HL-60 (cell line): Measurements from ENCODE around the gene MORN5.

Source experiments
- DNase-seq, 2 experiments: peaks; one replicate each; pipeline ENCODE4 v3.0.0-alpha.2; 2010 to 2020; ENCODE audit warnings: low read depth in 1 of 2, low spot score in 1 of 2
- H3K27ac ChIP-seq: fragments of 250-450 bp; sonication (Bioruptor Pico); replicated peaks from 2 replicates; pipeline ENCODE4 v1.5.1; 2020; ENCODE audit warnings: mild to moderate bottlenecking, moderate library complexity
- H3K27me3 ChIP-seq: fragments of 250-450 bp; sonication (Bioruptor Pico); 2 replicates; pipeline ENCODE4 v1.5.1; 2021; ENCODE audit warnings: mild to moderate bottlenecking, moderate library complexity; ENCODE audit not compliant: insufficient read depth, poor library complexity, severe bottlenecking
- H3K4me3 ChIP-seq: replicated peaks from 2 replicates; pipeline ENCODE4 v1.5.1; 2011; ENCODE audit warnings: mild to moderate bottlenecking, control low read depth, low read length; ENCODE audit not compliant: insufficient read depth
- GABPA ChIP-seq: IDR thresholded peaks from 2 replicates; pipeline ENCODE4 v1.6.1; 2012; ENCODE audit warnings: low read depth
- POLR2AphosphoS5 ChIP-seq: IDR thresholded peaks from 2 replicates; pipeline ENCODE4 v1.6.1; 2012; ENCODE audit warnings: low read depth
- SPI1 ChIP-seq: IDR thresholded peaks from 2 replicates; pipeline ENCODE4 v1.6.1; 2012; ENCODE audit warnings: low read depth, mild to moderate bottlenecking, borderline replicate concordance
- TF ChIP-seq, protein P1 (sequence below): IDR thresholded peaks from one replicate; pipeline ENCODE4 v1.5.1; 2011; ENCODE audit warnings: low read length, control low read depth, inconsistent platforms; ENCODE audit not compliant: insufficient read depth
- TF ChIP-seq, protein P2 (sequence below): IDR thresholded peaks from 2 replicates; pipeline ENCODE4 v1.6.1; 2012; ENCODE audit warnings: low read depth; ENCODE audit not compliant: insufficient replicate concordance

Gene MORN5

DNA sequence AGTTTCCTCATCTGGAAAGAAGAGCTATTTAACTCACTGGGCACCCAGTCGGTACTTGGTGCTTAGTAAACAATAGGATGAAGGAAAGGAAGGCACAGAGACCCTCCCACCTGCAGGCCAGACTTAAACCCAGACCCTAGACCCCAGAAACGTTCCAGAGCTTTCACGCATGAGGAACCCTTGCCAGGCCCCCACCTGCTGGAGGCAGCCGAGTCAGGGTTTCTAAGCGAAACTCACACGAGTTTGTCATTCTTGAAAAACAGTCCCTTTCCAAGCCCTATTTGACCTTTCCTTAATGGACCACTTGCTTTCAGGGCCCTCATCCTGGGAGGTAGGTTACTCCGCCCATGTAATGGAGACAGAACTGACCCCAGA, 30.8 kb upstream of the MORN5 start:
- TF ChIP-seq, protein P1, sequence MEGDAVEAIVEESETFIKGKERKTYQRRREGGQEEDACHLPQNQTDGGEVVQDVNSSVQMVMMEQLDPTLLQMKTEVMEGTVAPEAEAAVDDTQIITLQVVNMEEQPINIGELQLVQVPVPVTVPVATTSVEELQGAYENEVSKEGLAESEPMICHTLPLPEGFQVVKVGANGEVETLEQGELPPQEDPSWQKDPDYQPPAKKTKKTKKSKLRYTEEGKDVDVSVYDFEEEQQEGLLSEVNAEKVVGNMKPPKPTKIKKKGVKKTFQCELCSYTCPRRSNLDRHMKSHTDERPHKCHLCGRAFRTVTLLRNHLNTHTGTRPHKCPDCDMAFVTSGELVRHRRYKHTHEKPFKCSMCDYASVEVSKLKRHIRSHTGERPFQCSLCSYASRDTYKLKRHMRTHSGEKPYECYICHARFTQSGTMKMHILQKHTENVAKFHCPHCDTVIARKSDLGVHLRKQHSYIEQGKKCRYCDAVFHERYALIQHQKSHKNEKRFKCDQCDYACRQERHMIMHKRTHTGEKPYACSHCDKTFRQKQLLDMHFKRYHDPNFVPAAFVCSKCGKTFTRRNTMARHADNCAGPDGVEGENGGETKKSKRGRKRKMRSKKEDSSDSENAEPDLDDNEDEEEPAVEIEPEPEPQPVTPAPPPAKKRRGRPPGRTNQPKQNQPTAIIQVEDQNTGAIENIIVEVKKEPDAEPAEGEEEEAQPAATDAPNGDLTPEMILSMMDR: no peak
- TF ChIP-seq, protein P2, sequence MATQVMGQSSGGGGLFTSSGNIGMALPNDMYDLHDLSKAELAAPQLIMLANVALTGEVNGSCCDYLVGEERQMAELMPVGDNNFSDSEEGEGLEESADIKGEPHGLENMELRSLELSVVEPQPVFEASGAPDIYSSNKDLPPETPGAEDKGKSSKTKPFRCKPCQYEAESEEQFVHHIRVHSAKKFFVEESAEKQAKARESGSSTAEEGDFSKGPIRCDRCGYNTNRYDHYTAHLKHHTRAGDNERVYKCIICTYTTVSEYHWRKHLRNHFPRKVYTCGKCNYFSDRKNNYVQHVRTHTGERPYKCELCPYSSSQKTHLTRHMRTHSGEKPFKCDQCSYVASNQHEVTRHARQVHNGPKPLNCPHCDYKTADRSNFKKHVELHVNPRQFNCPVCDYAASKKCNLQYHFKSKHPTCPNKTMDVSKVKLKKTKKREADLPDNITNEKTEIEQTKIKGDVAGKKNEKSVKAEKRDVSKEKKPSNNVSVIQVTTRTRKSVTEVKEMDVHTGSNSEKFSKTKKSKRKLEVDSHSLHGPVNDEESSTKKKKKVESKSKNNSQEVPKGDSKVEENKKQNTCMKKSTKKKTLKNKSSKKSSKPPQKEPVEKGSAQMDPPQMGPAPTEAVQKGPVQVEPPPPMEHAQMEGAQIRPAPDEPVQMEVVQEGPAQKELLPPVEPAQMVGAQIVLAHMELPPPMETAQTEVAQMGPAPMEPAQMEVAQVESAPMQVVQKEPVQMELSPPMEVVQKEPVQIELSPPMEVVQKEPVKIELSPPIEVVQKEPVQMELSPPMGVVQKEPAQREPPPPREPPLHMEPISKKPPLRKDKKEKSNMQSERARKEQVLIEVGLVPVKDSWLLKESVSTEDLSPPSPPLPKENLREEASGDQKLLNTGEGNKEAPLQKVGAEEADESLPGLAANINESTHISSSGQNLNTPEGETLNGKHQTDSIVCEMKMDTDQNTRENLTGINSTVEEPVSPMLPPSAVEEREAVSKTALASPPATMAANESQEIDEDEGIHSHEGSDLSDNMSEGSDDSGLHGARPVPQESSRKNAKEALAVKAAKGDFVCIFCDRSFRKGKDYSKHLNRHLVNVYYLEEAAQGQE: no peak
- TF ChIP-seq GABPA (no peak), SPI1 (no peak), POLR2AphosphoS5 (no peak)
- Histone ChIP-seq H3K27me3 (peaks cover 20% of the 10 kb centered on the region), H3K27ac (no peak overlapping the region), H3K4me3 (no peak overlapping the region)
- no peak for DNase-seq

DNA sequence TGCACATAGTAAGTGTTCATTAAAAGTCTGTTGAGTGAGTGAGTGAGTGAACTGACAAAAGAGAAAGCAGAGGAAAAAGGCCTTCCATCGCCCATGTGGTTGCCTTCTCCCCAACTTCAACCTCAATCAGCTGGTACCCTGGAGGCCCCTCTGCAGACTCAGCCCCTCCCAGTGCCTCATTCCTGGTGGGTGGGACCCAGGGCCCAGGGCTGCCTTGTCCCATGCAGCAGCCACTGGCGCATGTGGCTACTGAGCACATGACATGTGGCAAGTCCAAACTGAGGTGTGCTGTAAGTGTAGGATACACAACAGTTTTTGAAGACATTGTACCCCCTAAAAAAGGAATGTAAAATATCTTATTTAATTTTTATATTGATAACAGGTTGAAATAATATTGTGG, 29.7 kb upstream of the MORN5 start:
- no peak overlapping the region for H3K27ac ChIP-seq
- no peak for TF ChIP-seq POLR2AphosphoS5
- TF ChIP-seq, protein P2: no peak
- no peak for TF ChIP-seq SPI1
- TF ChIP-seq, protein P1: no peak
- TF ChIP-seq GABPA: no peak
- H3K4me3 ChIP-seq: no peak overlapping the region
- peaks cover 18% of the 10 kb centered on the region for H3K27me3 ChIP-seq
- DNase-seq: no peak

DNA sequence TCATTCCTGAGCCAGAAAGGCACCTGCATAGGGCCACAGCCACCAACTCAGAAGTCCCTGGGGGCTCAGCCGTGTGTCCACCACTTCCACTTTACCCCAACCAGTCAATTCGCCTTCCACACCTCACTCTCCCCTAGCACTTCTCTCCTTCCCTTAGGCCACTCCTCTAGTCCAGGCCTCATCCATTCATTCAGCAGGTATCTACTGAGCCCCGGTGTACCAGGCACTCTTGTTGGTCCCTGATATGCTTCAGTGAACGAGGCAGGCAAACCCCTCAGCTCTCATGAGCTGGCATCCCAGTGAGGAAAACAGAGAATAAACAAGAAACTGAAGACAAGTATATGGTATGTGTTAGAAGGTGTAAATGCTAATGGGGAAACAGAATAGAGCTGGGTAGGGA, 28.9 kb upstream of the MORN5 start:
- no peak overlapping the region for H3K4me3 ChIP-seq
- H3K27ac ChIP-seq: no peak overlapping the region
- TF ChIP-seq GABPA (no peak), SPI1 (no peak), POLR2AphosphoS5 (no peak)
- TF ChIP-seq, protein P1: no peak
- TF ChIP-seq, protein P2: no peak
- no peak for DNase-seq
- peaks cover 18% of the 10 kb centered on the region for H3K27me3 ChIP-seq
